CD4-positive, alpha-beta T cell (primary cell): Measurements from ENCODE around the gene RFC4. TPM values are rescaled to one million over a fixed set of nuclear protein-coding genes. Genes with fewer than 3 reads are reported as not detected.
A peak's percentile ranks its signal among the peaks of the same experiment; 100 is the strongest.

ENCODE experiments used
- ATAC-seq: fragments of 200-7000 bp; cut with Tn5 transposase; one replicate; pipeline ENCODE4 v1.10.0; 2022; ENCODE audit warnings: mild to moderate bottlenecking; ENCODE audit not compliant: poor library complexity
- CTCF ChIA-PET: fragments of 350-600 bp; sonication (Branson Sonifier 250); formaldehyde crosslinking; loops from one replicate; lab custom pipeline; 2021; ENCODE audit warnings: antibody characterized with exemption, inconsistent platforms; lab: Charles Lee
- POLR2A ChIA-PET: fragments of 350-600 bp; sonication (Branson Sonifier 250); formaldehyde crosslinking; loops from one replicate; lab custom pipeline; 2021; ENCODE audit warnings: antibody characterized with exemption, inconsistent platforms; lab: Charles Lee
- DNase-seq, 14 experiments: peaks; one replicate each; pipeline ENCODE4 v3.0.0-alpha.2; 2013 to 2020; ENCODE audit warnings: mixed read lengths in 2 of 14
- H3K27ac ChIP-seq, 2 donors: one replicate each; pipeline versions ENCODE4 v1.5.1 to v1.7.0; 2013; ENCODE audit warnings: low read length in 2 of 2, low read depth in 1 of 2, mild to moderate bottlenecking in 1 of 2
- H3K27me3 ChIP-seq, 2 experiments: 1 replicate in 1 of 2; 2 replicates in 1 of 2; pipeline versions ENCODE4 v1.6.1 to v1.7.0; 2013; ENCODE audit warnings: low read length in 2 of 2, control low read depth in 1 of 2, mild to moderate bottlenecking in 1 of 2, moderate library complexity in 1 of 2; ENCODE audit not compliant: insufficient read depth in 2 of 2, control insufficient read depth in 1 of 2
- H3K36me3 ChIP-seq: one replicate; pipeline ENCODE4 v1.6.1; 2013; ENCODE audit warnings: low read length, control low read depth; ENCODE audit not compliant: insufficient read depth
- H3K4me1 ChIP-seq: one replicate; pipeline ENCODE4 v1.6.1; 2013; ENCODE audit warnings: low read length, control low read depth; ENCODE audit not compliant: insufficient read depth
- H3K4me3 ChIP-seq: one replicate; pipeline ENCODE4 v1.5.1; 2013; ENCODE audit warnings: mild to moderate bottlenecking, low read length, moderate library complexity
- H3K9me3 ChIP-seq, 2 experiments: 1 replicate in 1 of 2; 2 replicates in 1 of 2; pipeline versions ENCODE4 v1.6.1 to v1.7.0; 2013; ENCODE audit warnings: low read length in 2 of 2, mild to moderate bottlenecking in 2 of 2, control low read depth in 1 of 2, moderate library complexity in 1 of 2; ENCODE audit not compliant: control insufficient read depth in 1 of 2, insufficient read depth in 1 of 2
- H3K27ac Mint-ChIP-seq: one replicate; pipeline ENCODE4 v1.8.0; 2020; ENCODE audit warnings: mixed read lengths
- H3K27me3 Mint-ChIP-seq: one replicate; pipeline ENCODE4 v1.8.0; 2021; ENCODE audit warnings: mixed read lengths
- H3K36me3 Mint-ChIP-seq: one replicate; pipeline ENCODE4 v1.8.0; 2021; ENCODE audit warnings: low read depth, mixed read lengths
- H3K4me1 Mint-ChIP-seq: one replicate; pipeline ENCODE4 v1.8.0; 2021; ENCODE audit warnings: low read depth, mixed read lengths
- H3K4me3 Mint-ChIP-seq: one replicate; pipeline ENCODE4 v1.8.0; 2020; ENCODE audit warnings: mild to moderate bottlenecking, mixed read lengths
- H3K9me3 Mint-ChIP-seq: one replicate; pipeline ENCODE4 v1.8.0; 2020; ENCODE audit warnings: mixed read lengths
- CTCF ChIP-seq: fragments of 200-600 bp; IDR thresholded peaks from one replicate; pipeline ENCODE4 v1.8.0; 2022; ENCODE audit warnings: antibody characterized with exemption, mild to moderate bottlenecking
- intact Hi-C, 2 experiments: fragments of 100-400 bp; cut with DNase I in 1 of 2; cut with micrococcal nuclease in 1 of 2; formaldehyde crosslinking; loops; one replicate each; pipeline versions ENCODE4 v1.15.1 to v1.9.0; 2023 to 2025; cut with DNase I, micrococcal nuclease
- total RNA-seq, 174 experiments: library from RNA in 2 of 174; stranded (reverse) in 2 of 174; gene quantifications; one replicate each; pipeline ENCODE4 v1.2.3 and lab custom pipeline; 2021 to 2026

RFC4 gene
- total RNA-seq, 2 experiments from 2014 or later = 8.6 to 12.6 TPM

GRCh38 chr3:186783058-186783730, 23.1 kb downstream of the RFC4 start, which contains the start of gene EIF4A2:
Gene EIF4A2 (plus strand): TSS chr3:186783577. CDS start chr3:186783611, 34 bp downstream.
- Histone ChIP-seq H3K36me3 (peaks cover 42% of the 10 kb centered on the region), H3K4me3 (peak within 1 kb of the TSS; percentile 92), H3K27me3 (no peaks in the 10 kb centered on the region), H3K27ac (peak within 1 kb of the TSS; percentile 96 to 99), H3K9me3 (no peaks in the 10 kb centered on the region), H3K4me1 (peaks cover 32% of the 10 kb centered on the region)
- POLR2A ChIA-PET = interaction anchor here (0.9 to 3.7 kb wide), 48 partner anchors 9 to 1197 kb away, joined by 3 to 164 read pairs (median 6); partner anchors contain the start of genes BCL6, DNAJB11, RFC4 and RPL39L
- intact Hi-C loops = loop anchor here (2.0 to 5.0 kb wide), 4 partner anchors 44 to 846 kb away; partner anchors contain the start of genes DNAJB11 (in 2 of the 2), RPL39L (in 1 of the 2) and TRA2B (in 1 of the 2)
- no peaks in the 10 kb centered on the region for H3K9me3 Mint-ChIP-seq
- peak within 1 kb of the TSS; percentile 96 for H3K27ac Mint-ChIP-seq
- peak; percentile 84 to 96 (median 89) for DNase-seq
- peaks cover 59% of the 10 kb centered on the region for H3K36me3 Mint-ChIP-seq
- peaks cover 59% of the 10 kb centered on the region for H3K4me1 Mint-ChIP-seq
- H3K4me3 Mint-ChIP-seq = peak within 1 kb of the TSS; percentile 95
- CTCF ChIA-PET = interaction anchor here (0.6 to 1.8 kb wide), 7 partner anchors 18 to 840 kb away, joined by 3 to 5 read pairs (median 3); no protein-coding TSS in a partner anchor
- no peak for TF ChIP-seq CTCF
- ATAC-seq = peak; percentile 68
- H3K27me3 Mint-ChIP-seq = peaks cover 5% of the 10 kb centered on the region

GRCh38 chr3:186782542-186783057, 23.7 kb downstream of the RFC4 start:
- ATAC-seq (peak; percentile 25), DNase-seq (peak in 2 of 14 experiments; percentile 16 to 73)
- peaks cover 54% of the 10 kb centered on the region for H3K36me3 Mint-ChIP-seq
- peak overlapping the region; percentile 95 for H3K4me3 Mint-ChIP-seq
- H3K27me3 Mint-ChIP-seq = peaks cover 5% of the 10 kb centered on the region
- no peaks in the 10 kb centered on the region for H3K9me3 Mint-ChIP-seq
- intact Hi-C loops = loop anchor here (1.0 to 5.0 kb wide), 5 partner anchors 24 to 845 kb away; partner anchors contain the start of genes DNAJB11 (in 2 of the 2), RFC4 (in 1 of the 2), RPL39L (in 1 of the 2) and TRA2B (in 1 of the 2)
- Histone ChIP-seq H3K36me3 (peaks cover 36% of the 10 kb centered on the region), H3K4me1 (peaks cover 27% of the 10 kb centered on the region), H3K27ac (peak overlapping the region; percentile 96 to 99), H3K27me3 (no peaks in the 10 kb centered on the region), H3K4me3 (peak overlapping the region; percentile 92), H3K9me3 (no peaks in the 10 kb centered on the region)
- CTCF ChIA-PET = interaction anchor here (1.0 to 1.8 kb wide), 6 partner anchors 18 to 839 kb away, joined by 3 to 5 read pairs (median 4); no protein-coding TSS in a partner anchor
- POLR2A ChIA-PET = interaction anchor here (0.7 to 3.7 kb wide), 43 partner anchors 9 to 1197 kb away, joined by 3 to 164 read pairs (median 7); partner anchors contain the start of genes BCL6, DNAJB11, RFC4 and RPL39L
- peak overlapping the region; percentile 96 for H3K27ac Mint-ChIP-seq
- no peak for TF ChIP-seq CTCF
- peaks cover 53% of the 10 kb centered on the region for H3K4me1 Mint-ChIP-seq

GRCh38 chr3:186779204-186779603, 27.1 kb downstream of the RFC4 start:
- ATAC-seq = no peak
- Histone ChIP-seq H3K27ac (no peak overlapping the region), H3K4me3 (no peak overlapping the region), H3K9me3 (no peaks in the 10 kb centered on the region), H3K36me3 (peaks cover 2% of the 10 kb centered on the region), H3K4me1 (peaks cover 9% of the 10 kb centered on the region), H3K27me3 (no peaks in the 10 kb centered on the region)
- H3K4me1 Mint-ChIP-seq = peaks cover 19% of the 10 kb centered on the region
- no peak overlapping the region for H3K27ac Mint-ChIP-seq
- H3K36me3 Mint-ChIP-seq = peaks cover 20% of the 10 kb centered on the region
- intact Hi-C loops = no loop called here
- ChIA-PET CTCF (no interaction called here), POLR2A (interaction anchor here (0.6 kb wide), 1 partner anchor 842 kb away, joined by 4 read pairs; no protein-coding TSS in a partner anchor)
- H3K4me3 Mint-ChIP-seq = no peak overlapping the region
- TF ChIP-seq CTCF = no peak
- H3K9me3 Mint-ChIP-seq = no peaks in the 10 kb centered on the region
- no peak for DNase-seq
- peaks cover 5% of the 10 kb centered on the region for H3K27me3 Mint-ChIP-seq
